ENCODE data around the gene DLL4.

The DLL4 gene

GRCh38 chr15:40931300-40932142 lies 2.4 kb downstream of the DLL4 start:
- ChIA-PET CTCF (interaction anchor here (1.2 to 2.1 kb wide), 5 partner anchors 10 to 28 kb away, joined by 4 to 22 read pairs (median 5); partner anchors contain the start of gene CHAC1), POLR2A (interaction anchor here (0.9 to 3.6 kb wide), 4 partner anchors 10 to 36 kb away, joined by 3 to 32 read pairs (median 14); partner anchors contain the start of gene CHAC1)
- TF ChIP-seq TARDBP (IDR thresholded peaks at IDR 0.05), result no peak
- no peak for TF ChIP-seq ARNT (IDR thresholded peaks at IDR 0.05)
- TF ChIP-seq L3MBTL2 (conservative IDR thresholded peaks at IDR 0.05), result no peak
- TF ChIP-seq LEF1 (IDR thresholded peaks at IDR 0.05; ENCODE audit: borderline replicate concordance), result no peak
- no peak for TF ChIP-seq FOXK2 (IDR thresholded peaks at IDR 0.05)
- TF ChIP-seq ELF4 (IDR thresholded peaks at IDR 0.05), result no peak
- TF ChIP-seq NFRKB (IDR thresholded peaks at IDR 0.05), result no peak
- no peak for TF ChIP-seq FOXM1 (IDR thresholded peaks at IDR 0.05; ENCODE audit: borderline replicate concordance)
- TF ChIP-seq ZNF384 (IDR thresholded peaks at IDR 0.05), result no peak
- no peak for TF ChIP-seq FOXA1 (IDR thresholded peaks at IDR 0.05)
- TF ChIP-seq PKNOX1 (IDR thresholded peaks at IDR 0.05), result no peak
- no peak for TF ChIP-seq SUZ12 (IDR thresholded peaks at IDR 0.05)
- TF ChIP-seq SP1 (IDR thresholded peaks at IDR 0.05), result no peak
- no peak for DNase-seq (ENCODE audit: extremely low spot score)

- ChIA-PET CTCF (interaction anchor here (2.1 kb wide), 1 partner anchor 9 kb away, joined by 22 read pairs; no protein-coding TSS in a partner anchor), POLR2A (interaction anchor here (0.9 to 3.6 kb wide), 4 partner anchors 9 to 35 kb away, joined by 3 to 32 read pairs (median 14); partner anchors contain the start of gene CHAC1)
- no peak for TF ChIP-seq SUZ12 (IDR thresholded peaks at IDR 0.05)
- TF ChIP-seq FOXK2 (IDR thresholded peaks at IDR 0.05), result no peak
- TF ChIP-seq LEF1 (IDR thresholded peaks at IDR 0.05; ENCODE audit: borderline replicate concordance), result no peak
- TF ChIP-seq ZNF384 (IDR thresholded peaks at IDR 0.05), result no peak
- no peak for TF ChIP-seq FOXA1 (IDR thresholded peaks at IDR 0.05)
- TF ChIP-seq BHLHE40 (IDR thresholded peaks at IDR 0.05; ENCODE audit: borderline replicate concordance), result no peak
- no peak for TF ChIP-seq PKNOX1 (IDR thresholded peaks at IDR 0.05)
- TF ChIP-seq NFRKB (IDR thresholded peaks at IDR 0.05), result no peak
- no peak for TF ChIP-seq ELF4 (IDR thresholded peaks at IDR 0.05)
- TF ChIP-seq L3MBTL2 (conservative IDR thresholded peaks at IDR 0.05), result no peak
- no peak for TF ChIP-seq FOXM1 (IDR thresholded peaks at IDR 0.05; ENCODE audit: borderline replicate concordance)
- no peak for TF ChIP-seq ARNT (IDR thresholded peaks at IDR 0.05)
- TF ChIP-seq CTBP1 (IDR thresholded peaks at IDR 0.05; ENCODE audit: borderline replicate concordance), result no peak
- no peak for TF ChIP-seq TARDBP (IDR thresholded peaks at IDR 0.05)
- TF ChIP-seq HDGF (IDR thresholded peaks at IDR 0.05; ENCODE audit: borderline replicate concordance), result no peak
- no peak for TF ChIP-seq SP1 (IDR thresholded peaks at IDR 0.05)
- no peak for DNase-seq (ENCODE audit: extremely low spot score)
Measured at GRCh38 chr15:40932156-40932555, 3.0 kb downstream of the DLL4 start.

GRCh38 chr15:40932649-40933516 lies 3.7 kb downstream of the DLL4 start:
- POLR2A ChIA-PET, result interaction anchor here (3.0 to 3.6 kb wide), 2 partner anchors 9 to 21 kb away, joined by 24 to 32 read pairs; partner anchors contain the start of gene CHAC1
- no peak for DNase-seq (ENCODE audit: extremely low spot score)
- TF ChIP-seq TARDBP (IDR thresholded peaks at IDR 0.05), result no peak
- no peak for TF ChIP-seq ELF4 (IDR thresholded peaks at IDR 0.05)
- no peak for TF ChIP-seq L3MBTL2 (conservative IDR thresholded peaks at IDR 0.05)
- no peak for TF ChIP-seq BHLHE40 (IDR thresholded peaks at IDR 0.05; ENCODE audit: borderline replicate concordance)
- TF ChIP-seq FOXK2 (IDR thresholded peaks at IDR 0.05), result no peak
- TF ChIP-seq LEF1 (IDR thresholded peaks at IDR 0.05; ENCODE audit: borderline replicate concordance), result no peak
- no peak for TF ChIP-seq NFRKB (IDR thresholded peaks at IDR 0.05)
- TF ChIP-seq FOXA1 (IDR thresholded peaks at IDR 0.05), result no peak
- no peak for TF ChIP-seq FOXM1 (IDR thresholded peaks at IDR 0.05; ENCODE audit: borderline replicate concordance)
- no peak for TF ChIP-seq ZNF384 (IDR thresholded peaks at IDR 0.05)
- TF ChIP-seq SUZ12 (IDR thresholded peaks at IDR 0.05), result no peak
- no peak for TF ChIP-seq PKNOX1 (IDR thresholded peaks at IDR 0.05)
- TF ChIP-seq CTBP1 (IDR thresholded peaks at IDR 0.05; ENCODE audit: borderline replicate concordance), result no peak
- TF ChIP-seq ARNT (IDR thresholded peaks at IDR 0.05), result no peak
- TF ChIP-seq HDGF (IDR thresholded peaks at IDR 0.05; ENCODE audit: borderline replicate concordance), result no peak
- CTCF ChIA-PET, result no interaction called here

DNA sequence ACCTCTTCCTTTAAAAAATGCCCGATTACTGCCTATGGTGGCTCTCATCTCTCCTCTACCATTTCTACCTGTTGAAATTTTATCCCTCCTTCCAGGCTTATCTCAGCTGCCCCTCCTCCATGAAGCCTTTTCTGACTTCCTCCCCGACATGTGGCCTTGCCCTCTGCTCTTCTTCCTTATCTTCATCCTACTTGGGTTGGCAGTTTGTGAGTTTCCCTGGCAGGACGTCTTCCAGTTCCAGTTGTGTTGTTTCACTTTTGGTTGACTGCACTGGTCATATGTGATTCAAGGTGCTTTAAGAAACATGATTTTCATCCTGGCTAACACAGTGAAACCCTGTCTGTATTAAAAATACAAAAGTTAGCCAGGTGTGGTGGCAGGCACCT lies 4.4 kb downstream of the DLL4 start:
- no peak for TF ChIP-seq BHLHE40 (IDR thresholded peaks at IDR 0.05; ENCODE audit: borderline replicate concordance)
- no peak for TF ChIP-seq FOXA1 (IDR thresholded peaks at IDR 0.05)
- ChIA-PET POLR2A (no interaction called here), CTCF (no interaction called here)
- DNase-seq (ENCODE audit: extremely low spot score), result no peak

- TF ChIP-seq PKNOX1 (IDR thresholded peaks at IDR 0.05), result no peak
- TF ChIP-seq LEF1 (IDR thresholded peaks at IDR 0.05; ENCODE audit: borderline replicate concordance), result no peak
- TF ChIP-seq FOXK2 (IDR thresholded peaks at IDR 0.05), result no peak
- TF ChIP-seq NFRKB (IDR thresholded peaks at IDR 0.05), result no peak
- TF ChIP-seq ZNF384 (IDR thresholded peaks at IDR 0.05), result no peak
- TF ChIP-seq ELF4 (IDR thresholded peaks at IDR 0.05), result no peak
- TF ChIP-seq ARNT (IDR thresholded peaks at IDR 0.05), result no peak
- TF ChIP-seq FOXA1 (IDR thresholded peaks at IDR 0.05), result no peak
- TF ChIP-seq BHLHE40 (IDR thresholded peaks at IDR 0.05; ENCODE audit: borderline replicate concordance), result no peak
- no peak for TF ChIP-seq L3MBTL2 (conservative IDR thresholded peaks at IDR 0.05)
- no peak for TF ChIP-seq FOXM1 (IDR thresholded peaks at IDR 0.05; ENCODE audit: borderline replicate concordance)
- CTCF ChIA-PET, result no interaction called here
- no peak for DNase-seq (ENCODE audit: extremely low spot score)
- POLR2A ChIA-PET, result interaction anchor here (1.4 kb wide), 1 partner anchor 19 kb away, joined by 5 read pairs; the partner anchor contains the start of gene CHAC1
Measured at GRCh38 chr15:40934457-40934856, 5.3 kb downstream of the DLL4 start.
